T-helper 1 cell (primary cell): ENCODE measurements around the gene NRIP2.

Experiments
- DNase-seq, 5 donors: peaks; one replicate each; pipeline ENCODE4 v3.0.0-alpha.2; 2012 to 2020

NRIP2 gene

GRCh38 chr12:2844786-2845185, 10.0 kb upstream of the NRIP2 start:
- DNase-seq = no peak

DNA sequence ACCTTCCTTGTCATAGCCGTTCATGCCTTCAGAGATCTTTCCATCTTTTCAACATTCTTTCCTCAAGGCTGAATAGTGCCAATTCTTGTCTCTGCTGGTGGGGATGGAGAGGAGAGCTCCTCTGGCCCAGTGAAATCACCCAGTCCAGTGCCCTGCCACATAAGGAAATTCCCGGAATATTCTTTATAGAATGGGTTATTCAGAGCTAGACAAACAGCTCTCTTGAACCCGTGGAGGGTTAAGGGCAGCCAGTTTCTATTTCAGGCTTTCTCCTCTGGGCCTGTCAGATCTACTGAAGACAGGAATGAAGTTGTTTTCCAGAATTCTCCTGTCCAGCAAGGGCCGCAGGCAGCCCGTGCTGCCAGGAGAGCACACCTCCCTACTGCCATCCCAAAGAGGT, 8.1 kb upstream of the NRIP2 start:
- no peak for DNase-seq

- DNase-seq = no peak
Measured at GRCh38 chr12:2841056-2841650, 6.3 kb upstream of the NRIP2 start.

DNA sequence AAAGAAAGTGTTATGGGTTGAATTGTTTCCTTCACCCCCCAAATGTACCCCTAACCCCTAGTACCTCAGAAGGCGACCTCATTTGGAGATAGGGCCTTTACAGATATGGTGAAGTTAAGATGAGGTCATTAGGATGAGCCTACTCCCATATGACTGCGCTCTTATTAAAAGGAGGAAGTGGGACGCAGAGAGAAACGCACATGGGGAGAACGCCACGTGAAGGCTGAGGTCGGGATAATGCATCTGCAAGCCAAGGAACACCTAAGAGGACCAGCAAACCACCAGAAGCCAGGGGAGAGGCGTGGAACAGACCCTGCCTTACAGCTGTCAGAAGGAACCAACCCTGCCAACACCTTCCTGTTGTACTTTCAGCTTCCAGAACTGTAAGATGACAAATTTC, 1.7 kb upstream of the NRIP2 start:
- DNase-seq = no peak

- no peak for DNase-seq
Measured at GRCh38 chr12:2835691-2836403, 1.0 kb upstream of the NRIP2 start.

- DNase-seq = no peak
Measured at GRCh38 chr12:2833810-2834209, 1.0 kb downstream of the NRIP2 start.

DNA sequence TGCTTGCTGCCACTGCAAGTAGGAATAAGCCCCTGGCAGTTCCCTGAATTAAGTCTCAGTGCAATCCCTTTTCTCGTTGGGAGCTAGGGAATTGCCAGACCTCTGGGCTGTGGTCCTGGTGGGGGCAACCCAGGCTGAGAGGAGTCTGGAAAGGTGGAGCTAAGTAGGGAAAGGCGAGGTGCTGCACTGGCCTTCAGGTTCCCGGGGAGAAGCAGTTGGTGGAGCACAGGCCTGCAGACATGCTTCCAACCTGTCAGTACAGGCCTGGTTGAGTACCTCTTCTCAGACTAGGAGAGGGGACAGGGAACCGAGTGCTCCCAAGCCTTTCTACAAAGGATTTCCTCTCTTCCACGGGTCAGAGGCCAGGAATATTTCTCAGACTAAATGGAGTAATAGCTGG, 1.5 kb downstream of the NRIP2 start:
- DNase-seq = no peak

DNA sequence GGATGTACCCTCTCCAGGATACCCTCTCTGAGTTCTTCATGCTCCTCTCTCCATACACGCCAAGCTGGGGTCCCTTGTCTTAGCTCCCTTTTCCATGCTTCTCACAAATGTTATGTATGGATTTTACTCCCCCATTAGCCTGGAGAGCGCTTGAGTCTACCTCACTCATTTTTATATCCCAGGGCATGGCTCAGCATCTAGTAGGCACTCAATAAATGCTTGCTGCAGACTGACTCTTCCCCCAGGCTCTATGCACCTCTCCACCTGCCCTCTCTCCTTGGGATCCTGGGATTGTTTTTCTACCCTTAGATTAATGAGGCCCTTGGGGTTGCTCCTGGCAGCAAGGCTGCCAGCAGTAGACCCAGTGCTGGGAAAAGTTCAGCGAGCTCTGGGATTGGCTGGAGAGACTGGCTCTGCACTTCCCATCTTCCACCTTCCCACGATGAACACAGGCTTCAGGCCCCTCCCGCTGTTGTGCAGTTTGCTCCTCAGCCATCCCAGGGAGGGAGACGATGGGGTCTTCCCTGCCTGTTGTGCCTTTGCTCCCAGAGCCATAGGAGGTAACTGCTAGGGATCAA, 2.2 kb downstream of the NRIP2 start:
- no peak for DNase-seq

- no peak for DNase-seq
Measured at GRCh38 chr12:2829275-2829674, 5.6 kb downstream of the NRIP2 start.

- DNase-seq = no peak
Measured at GRCh38 chr12:2826721-2827515, 7.9 kb downstream of the NRIP2 start.

DNA sequence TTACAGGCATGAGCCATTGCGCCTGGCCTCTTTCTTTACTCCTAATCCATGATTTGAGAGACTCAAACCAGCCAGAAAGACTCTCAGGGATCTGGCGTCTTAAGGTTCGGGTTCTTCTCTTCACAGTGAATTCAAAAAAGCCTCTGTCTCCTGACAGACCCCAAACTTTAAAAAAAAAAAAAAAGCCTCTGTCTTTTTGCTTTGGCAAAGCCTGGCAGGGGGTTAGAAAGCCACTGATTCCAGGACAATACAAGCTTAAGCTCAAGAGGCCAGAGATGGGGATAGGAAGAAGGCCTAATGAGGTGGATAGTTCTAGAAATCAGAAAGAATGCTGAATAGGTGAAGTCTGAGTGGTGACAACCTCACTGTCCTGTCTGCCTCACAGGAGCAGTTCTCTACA, 8.8 kb downstream of the NRIP2 start:
- DNase-seq = no peak

GRCh38 chr12:2825132-2825531, 9.7 kb downstream of the NRIP2 start:
- DNase-seq = no peak

- no peak for DNase-seq
Measured at GRCh38 chr12:2824541-2824940, 10.3 kb downstream of the NRIP2 start.

DNA sequence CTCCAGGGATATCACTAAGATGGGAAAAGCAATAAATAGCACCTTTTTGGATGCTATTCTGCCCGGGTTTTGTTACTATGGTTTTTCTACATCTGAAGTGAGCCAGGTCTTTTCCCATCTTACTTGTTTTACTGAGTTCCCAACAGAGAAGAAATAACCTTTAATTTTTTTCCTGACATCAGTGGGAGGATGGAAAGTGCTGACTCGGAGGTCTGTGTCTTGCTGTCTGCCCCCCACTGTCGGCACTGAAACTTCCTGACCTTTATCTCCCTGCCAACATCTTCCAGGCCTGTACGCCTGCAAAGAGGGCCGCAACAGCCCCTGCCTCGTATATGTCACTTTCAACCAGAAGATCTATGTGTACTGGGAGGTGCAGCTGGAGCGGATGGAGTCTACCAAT, 11.4 kb downstream of the NRIP2 start:
- no peak for DNase-seq

GRCh38 chr12:2820432-2820831, 14.4 kb downstream of the NRIP2 start:
- no peak for DNase-seq

DNA sequence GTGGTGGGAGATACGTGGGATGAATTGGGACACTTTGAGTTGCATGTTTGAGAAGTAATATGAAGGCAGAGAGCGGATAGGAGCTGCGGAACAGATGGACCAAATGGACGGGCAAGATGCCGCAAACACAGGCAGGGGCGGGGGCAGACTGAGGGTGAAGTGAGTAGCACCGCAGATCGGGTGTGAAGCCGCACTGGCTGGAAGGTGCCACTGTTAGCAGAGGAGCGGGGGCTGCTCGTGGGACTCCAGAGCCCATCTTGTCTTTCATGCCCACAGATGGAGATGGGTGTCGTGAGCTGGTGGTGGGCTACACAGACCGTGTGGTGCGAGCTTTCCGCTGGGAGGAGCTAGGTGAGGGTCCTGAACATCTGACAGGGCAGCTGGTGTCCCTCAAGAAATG, 15.0 kb downstream of the NRIP2 start:
- no peak for DNase-seq

DNA sequence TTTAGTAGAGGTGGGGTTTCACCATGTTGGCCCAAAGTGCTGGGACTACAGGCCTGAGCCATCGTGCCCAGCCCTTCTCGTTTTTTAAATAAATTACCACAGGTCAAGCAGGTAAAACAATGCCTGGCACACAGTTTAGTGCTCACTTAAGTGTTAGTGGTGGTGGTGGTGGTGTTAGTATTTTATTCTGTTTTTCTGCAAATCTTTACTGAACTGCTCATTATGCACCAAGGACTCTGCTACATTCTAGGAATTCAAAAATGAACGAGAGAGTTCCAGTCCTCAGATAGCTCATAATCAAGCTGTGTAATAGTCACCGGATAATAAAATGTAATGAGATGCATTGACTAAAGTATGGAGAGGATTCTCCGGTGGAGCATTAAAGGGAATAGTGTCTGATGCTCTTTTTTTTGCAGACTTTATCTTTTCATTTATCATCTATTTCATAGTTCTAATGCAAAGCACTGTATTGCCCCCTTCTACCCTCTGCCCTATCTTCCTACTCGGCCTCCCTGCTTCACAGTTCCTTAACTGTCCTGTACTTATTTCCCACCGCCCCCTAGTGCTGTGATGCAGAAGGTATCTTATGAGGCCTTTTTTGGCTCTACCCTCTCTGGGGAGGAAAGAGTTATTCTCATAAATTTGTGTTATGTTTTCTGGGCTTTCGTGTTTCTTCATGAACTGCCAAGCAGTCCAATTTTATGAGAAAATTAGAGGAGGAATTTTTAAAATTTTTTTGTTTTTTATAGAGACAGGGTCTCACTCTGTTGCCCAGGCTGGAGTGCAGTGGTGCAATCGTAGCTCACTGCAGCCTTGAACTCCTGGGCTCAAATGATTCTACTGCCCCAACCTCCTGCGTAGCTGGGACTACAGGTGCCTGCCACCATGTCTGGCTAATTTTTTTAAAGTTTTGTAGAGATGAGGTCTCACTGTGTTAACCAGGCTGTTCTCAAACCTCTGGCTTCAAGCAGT, 21.3 kb downstream of the NRIP2 start:
- peak in 3 of 5 donors; percentile 23 to 63 (median 44) for DNase-seq

DNA sequence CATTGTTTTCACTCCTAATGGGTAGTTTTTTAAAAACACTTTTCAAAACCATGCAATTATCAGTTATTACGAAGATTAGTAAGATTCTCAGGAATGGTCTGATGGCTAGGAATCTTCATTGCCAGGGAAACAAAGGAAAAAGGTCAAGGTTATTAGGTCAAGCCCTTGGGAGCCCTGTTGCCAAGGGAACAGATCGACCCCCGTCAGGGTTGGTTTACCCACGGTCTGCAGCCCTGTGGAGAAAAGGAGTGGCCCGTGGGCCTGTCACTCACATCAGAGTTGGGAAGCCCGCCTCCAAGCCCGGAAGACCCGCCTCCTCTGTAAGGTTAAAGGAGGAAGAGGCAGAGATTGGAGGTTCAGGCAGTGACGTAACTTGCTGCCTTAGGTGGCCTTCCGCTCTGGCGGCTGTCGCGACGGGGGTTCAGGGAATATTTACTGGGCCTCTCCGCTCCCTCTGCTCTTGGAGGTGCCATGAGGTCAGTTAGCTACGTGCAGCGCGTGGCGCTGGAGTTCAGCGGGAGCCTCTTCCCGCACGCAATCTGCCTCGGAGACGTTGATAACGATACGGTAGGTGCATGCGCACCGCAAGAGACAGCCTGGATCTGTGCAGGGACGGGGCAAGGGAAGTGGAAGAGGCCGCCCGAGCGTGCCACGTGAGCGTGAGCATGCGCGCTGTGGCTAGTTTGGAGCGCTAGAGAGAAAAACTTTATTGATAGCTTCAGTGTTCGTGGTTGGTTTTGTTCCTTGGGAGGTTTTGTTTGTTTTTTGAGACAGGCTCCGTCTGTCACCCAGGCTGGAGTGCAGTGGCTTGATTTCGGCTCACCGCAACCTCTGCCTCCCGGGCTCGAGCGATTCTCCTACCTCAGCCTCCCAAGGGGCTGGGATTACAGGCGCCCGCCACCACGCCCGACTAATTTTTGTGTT, 22.3 kb downstream of the NRIP2 start, which contains the start of gene ITFG2:
Gene ITFG2, plus strand, starts transcription at position 379 of the 924 bp plus-strand sequence. Its CDS starts 93 bp downstream, at position 472.
- DNase-seq = peak; percentile 86 to 98 (median 93)

- DNase-seq = no peak
Measured at GRCh38 chr12:2811801-2812200, 23.0 kb downstream of the NRIP2 start.

- no peak for DNase-seq
Measured at GRCh38 chr12:2806700-2807099, 28.1 kb downstream of the NRIP2 start.

- no peak for DNase-seq
Measured at GRCh38 chr12:2805143-2805520, 29.7 kb downstream of the NRIP2 start.
